GM12878 (cell line): ENCODE data around the gene DHFR. TPM values are rescaled to one million over a fixed set of nuclear protein-coding genes. Genes with fewer than 3 reads are reported as not detected.

Source experiments
- CBX5 ChIP-seq: sonication (generic); IDR thresholded peaks from 2 replicates; pipeline ENCODE4 v1.6.1; 2016; ENCODE audit warnings: low read depth, moderate library complexity, mild to moderate bottlenecking, inconsistent platforms
- CREB1 ChIP-seq: IDR thresholded peaks from 2 replicates; pipeline ENCODE4 v1.6.1; 2012; ENCODE audit warnings: low read depth, mild to moderate bottlenecking, inconsistent platforms
- ESRRA ChIP-seq: IDR thresholded peaks from 2 replicates; pipeline ENCODE4 v1.6.1; 2012; ENCODE audit warnings: mild to moderate bottlenecking, low read length, improper control_type of control experiment
- FOXM1 ChIP-seq: IDR thresholded peaks from 2 replicates; pipeline ENCODE4 v1.6.1; 2012; ENCODE audit warnings: low read depth, mild to moderate bottlenecking, inconsistent platforms, low read length, moderate library complexity
- GABPA ChIP-seq: IDR thresholded peaks from 2 replicates; pipeline ENCODE4 v1.6.1; 2014; ENCODE audit warnings: antibody characterized with exemption, low read depth, mild to moderate bottlenecking, inconsistent platforms
- IRF4 ChIP-seq: IDR thresholded peaks from 2 replicates; pipeline ENCODE4 v1.6.1; 2011; ENCODE audit warnings: low read depth, low read length
- MEF2A ChIP-seq: IDR thresholded peaks from 2 replicates; pipeline ENCODE4 v1.6.1; 2011; ENCODE audit warnings: low read depth, mild to moderate bottlenecking, low read length, moderate library complexity; ENCODE audit not compliant: insufficient read depth
- MYB ChIP-seq: fragments of 150-350 bp; IDR thresholded peaks from 2 replicates; pipeline ENCODE4 v1.6.1; 2014; ENCODE audit warnings: mild to moderate bottlenecking, low read depth, low read length, borderline replicate concordance
- NR2C1 ChIP-seq: fragments of 450-650 bp; IDR thresholded peaks from 2 replicates; pipeline ENCODE4 v1.6.1; 2017; ENCODE audit warnings: antibody characterized with exemption, mild to moderate bottlenecking, moderate library complexity
- NR2F1 ChIP-seq: fragments of 450-650 bp; conservative IDR thresholded peaks from 2 replicates; pipeline ENCODE4 v1.6.1; 2017; ENCODE audit warnings: mild to moderate bottlenecking
- RB1 ChIP-seq: fragments of 450-650 bp; formaldehyde crosslinking; IDR thresholded peaks from 2 replicates; pipeline ENCODE4 v1.6.1; 2017; ENCODE audit warnings: mild to moderate bottlenecking, borderline replicate concordance
- RELA ChIP-seq: fragments of 450-650 bp; IDR thresholded peaks from 2 replicates; pipeline ENCODE4 v1.8.0; 2014; ENCODE audit warnings: borderline replicate concordance; ENCODE audit not compliant: partially characterized antibody
- SPI1 ChIP-seq: IDR thresholded peaks from 2 replicates; pipeline ENCODE4 v1.6.1; 2011; ENCODE audit warnings: low read depth, mild to moderate bottlenecking, low read length, moderate library complexity, borderline replicate concordance; ENCODE audit not compliant: insufficient read depth
- TAF1 ChIP-seq: IDR thresholded peaks from 2 replicates; pipeline ENCODE4 v1.6.1; 2011; ENCODE audit warnings: mild to moderate bottlenecking, low read depth, low read length, borderline replicate concordance
- TCF3 ChIP-seq: IDR thresholded peaks from 2 replicates; pipeline ENCODE4 v1.6.1; 2012; ENCODE audit warnings: low read depth, mild to moderate bottlenecking, low read length, borderline replicate concordance; ENCODE audit not compliant: insufficient read depth
- ZNF217 ChIP-seq: fragments of 450-650 bp; IDR thresholded peaks from 2 replicates; pipeline ENCODE4 v1.6.1; 2017; ENCODE audit warnings: antibody characterized with exemption, mild to moderate bottlenecking
- polyA plus RNA-seq, 11 experiments: library from polyadenylated mRNA; depleted of rRNA in 4 of 11; unstranded in 6 of 11; stranded (reverse) in 5 of 11; fragments of >200 nt; fragmentation: Nextera tagmentation in 4 of 11; fragmentation: Illumina TruSeq in 1 of 11; extraction: Ambion mirVana in 4 of 11; extraction: Trizol in 1 of 11; gene quantifications; 1 replicate in 1 of 11; 2 replicates in 10 of 11; pipeline versions ENCODE4 v1.2.1 to v1.2.3, GENCODE V29; 2011 to 2016; ENCODE audit warnings: inconsistent platforms in 2 of 11, missing spikeins in 2 of 11, low read depth in 1 of 11
- total RNA-seq, 4 experiments: library from RNA; depleted of rRNA in 3 of 4; stranded (reverse); fragments of >200 nt in 3 of 4; fragmentation: Illumina TruSeq in 1 of 4; extraction: Trizol in 1 of 4; gene quantifications; 2 replicates each; pipeline versions ENCODE4 v1.2.1 to v1.2.3, GENCODE V29; 2013 to 2021
- TF ChIP-seq, protein P1 (sequence below): fragments of 450-650 bp; IDR thresholded peaks from 2 replicates; pipeline ENCODE4 v1.6.1; 2017; ENCODE audit warnings: mild to moderate bottlenecking, moderate library complexity
- TF ChIP-seq, protein P2 (sequence below): IDR thresholded peaks from 2 replicates; pipeline ENCODE4 v1.6.1; 2012; ENCODE audit warnings: low read depth, low read length, improper control_type of control experiment
- TF ChIP-seq, protein P3 (sequence below): IDR thresholded peaks from 2 replicates; pipeline ENCODE4 v1.6.1; 2012; ENCODE audit warnings: low read depth, low read length, improper control_type of control experiment

Gene DHFR
- total and polyA plus RNA-seq, 10 of the 15 experiments (the other 5 are each of a cell fraction or from before 2014, with no cell fraction given): 57.9 to 143 (median 71.4) TPM

DNA sequence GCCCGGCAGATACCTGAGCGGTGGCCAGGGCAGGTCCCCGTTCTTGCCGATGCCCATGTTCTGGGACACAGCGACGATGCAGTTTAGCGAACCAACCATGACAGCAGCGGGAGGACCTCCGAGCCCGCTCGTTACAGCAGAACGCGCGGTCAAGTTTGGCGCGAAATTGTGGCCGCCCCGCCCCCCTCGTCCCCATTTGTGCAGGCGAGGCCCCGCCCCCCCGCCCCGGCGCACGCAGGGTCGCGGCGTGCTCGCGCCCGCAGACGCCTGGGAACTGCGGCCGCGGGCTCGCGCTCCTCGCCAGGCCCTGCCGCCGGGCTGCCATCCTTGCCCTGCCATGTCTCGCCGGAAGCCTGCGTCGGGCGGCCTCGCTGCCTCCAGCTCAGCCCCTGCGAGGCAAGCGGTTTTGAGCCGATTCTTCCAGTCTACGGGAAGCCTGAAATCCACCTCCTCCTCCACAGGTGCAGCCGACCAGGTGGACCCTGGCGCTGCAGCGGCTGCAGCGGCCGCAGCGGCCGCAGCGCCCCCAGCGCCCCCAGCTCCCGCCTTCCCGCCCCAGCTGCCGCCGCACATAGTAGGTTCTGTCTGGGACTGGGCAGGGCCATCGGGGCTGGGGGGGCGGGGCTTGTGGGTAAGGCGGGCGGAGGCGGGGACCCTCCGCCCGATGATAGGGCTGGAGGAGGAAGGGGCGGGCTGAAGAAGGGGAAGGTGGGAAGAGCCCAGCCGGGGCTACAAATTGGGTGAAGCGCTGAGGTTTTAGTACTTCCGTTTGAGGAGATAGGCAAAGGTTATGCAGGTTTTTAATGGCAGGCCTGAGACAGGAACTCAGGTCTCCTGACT lies at the start of gene DHFR, which contains the start of gene MSH3 (continued):
- TF ChIP-seq IRF4 (no peak), GABPA (peak; percentile 78), MEF2A (0 out of 2 replicates have a peak, but pooled peaks have one; percentile 9), RB1 (peak; percentile 88; the same call in 1 of the 2 replicates), FOXM1 (no peak), CBX5 (peak; percentile 38; the same call in 1 of the 2 replicates), CREB1 (0 out of 2 replicates have a peak, but pooled peaks have one; percentile 9), NR2F1 (peak; percentile 88), ESRRA (no peak), ZNF217 (peak; percentile 94), TAF1 (peak; percentile 82; the same call in 1 of the 2 replicates), MYB (no peak), RELA (no peak), NR2C1 (peak; percentile 73), TCF3 (peak; percentile 55; the same call in 1 of the 2 replicates), SPI1 (peak; percentile 37; the same call in 1 of the 2 replicates)
- TF ChIP-seq, protein P1, sequence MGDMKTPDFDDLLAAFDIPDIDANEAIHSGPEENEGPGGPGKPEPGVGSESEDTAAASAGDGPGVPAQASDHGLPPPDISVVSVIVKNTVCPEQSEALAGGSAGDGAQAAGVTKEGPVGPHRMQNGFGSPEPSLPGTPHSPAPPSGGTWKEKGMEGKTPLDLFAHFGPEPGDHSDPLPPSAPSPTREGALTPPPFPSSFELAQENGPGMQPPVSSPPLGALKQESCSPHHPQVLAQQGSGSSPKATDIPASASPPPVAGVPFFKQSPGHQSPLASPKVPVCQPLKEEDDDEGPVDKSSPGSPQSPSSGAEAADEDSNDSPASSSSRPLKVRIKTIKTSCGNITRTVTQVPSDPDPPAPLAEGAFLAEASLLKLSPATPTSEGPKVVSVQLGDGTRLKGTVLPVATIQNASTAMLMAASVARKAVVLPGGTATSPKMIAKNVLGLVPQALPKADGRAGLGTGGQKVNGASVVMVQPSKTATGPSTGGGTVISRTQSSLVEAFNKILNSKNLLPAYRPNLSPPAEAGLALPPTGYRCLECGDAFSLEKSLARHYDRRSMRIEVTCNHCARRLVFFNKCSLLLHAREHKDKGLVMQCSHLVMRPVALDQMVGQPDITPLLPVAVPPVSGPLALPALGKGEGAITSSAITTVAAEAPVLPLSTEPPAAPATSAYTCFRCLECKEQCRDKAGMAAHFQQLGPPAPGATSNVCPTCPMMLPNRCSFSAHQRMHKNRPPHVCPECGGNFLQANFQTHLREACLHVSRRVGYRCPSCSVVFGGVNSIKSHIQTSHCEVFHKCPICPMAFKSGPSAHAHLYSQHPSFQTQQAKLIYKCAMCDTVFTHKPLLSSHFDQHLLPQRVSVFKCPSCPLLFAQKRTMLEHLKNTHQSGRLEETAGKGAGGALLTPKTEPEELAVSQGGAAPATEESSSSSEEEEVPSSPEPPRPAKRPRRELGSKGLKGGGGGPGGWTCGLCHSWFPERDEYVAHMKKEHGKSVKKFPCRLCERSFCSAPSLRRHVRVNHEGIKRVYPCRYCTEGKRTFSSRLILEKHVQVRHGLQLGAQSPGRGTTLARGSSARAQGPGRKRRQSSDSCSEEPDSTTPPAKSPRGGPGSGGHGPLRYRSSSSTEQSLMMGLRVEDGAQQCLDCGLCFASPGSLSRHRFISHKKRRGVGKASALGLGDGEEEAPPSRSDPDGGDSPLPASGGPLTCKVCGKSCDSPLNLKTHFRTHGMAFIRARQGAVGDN: peak; percentile 70; the same call in 1 of the 2 replicates
- TF ChIP-seq, protein P2, sequence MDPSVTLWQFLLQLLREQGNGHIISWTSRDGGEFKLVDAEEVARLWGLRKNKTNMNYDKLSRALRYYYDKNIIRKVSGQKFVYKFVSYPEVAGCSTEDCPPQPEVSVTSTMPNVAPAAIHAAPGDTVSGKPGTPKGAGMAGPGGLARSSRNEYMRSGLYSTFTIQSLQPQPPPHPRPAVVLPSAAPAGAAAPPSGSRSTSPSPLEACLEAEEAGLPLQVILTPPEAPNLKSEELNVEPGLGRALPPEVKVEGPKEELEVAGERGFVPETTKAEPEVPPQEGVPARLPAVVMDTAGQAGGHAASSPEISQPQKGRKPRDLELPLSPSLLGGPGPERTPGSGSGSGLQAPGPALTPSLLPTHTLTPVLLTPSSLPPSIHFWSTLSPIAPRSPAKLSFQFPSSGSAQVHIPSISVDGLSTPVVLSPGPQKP: 0 out of 2 replicates have a peak, but pooled peaks have one; percentile 24
- TF ChIP-seq, protein P3, sequence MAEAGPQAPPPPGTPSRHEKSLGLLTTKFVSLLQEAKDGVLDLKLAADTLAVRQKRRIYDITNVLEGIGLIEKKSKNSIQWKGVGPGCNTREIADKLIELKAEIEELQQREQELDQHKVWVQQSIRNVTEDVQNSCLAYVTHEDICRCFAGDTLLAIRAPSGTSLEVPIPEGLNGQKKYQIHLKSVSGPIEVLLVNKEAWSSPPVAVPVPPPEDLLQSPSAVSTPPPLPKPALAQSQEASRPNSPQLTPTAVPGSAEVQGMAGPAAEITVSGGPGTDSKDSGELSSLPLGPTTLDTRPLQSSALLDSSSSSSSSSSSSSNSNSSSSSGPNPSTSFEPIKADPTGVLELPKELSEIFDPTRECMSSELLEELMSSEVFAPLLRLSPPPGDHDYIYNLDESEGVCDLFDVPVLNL: peak; percentile 68
